GM12878 (cell line): ENCODE measurements around the gene TRPM5. TPM values are rescaled to one million over a fixed set of nuclear protein-coding genes. Genes with fewer than 3 reads are reported as not detected.

Experiments used
- ATAC-seq: fragments of 200-7000 bp; cut with Tn5 transposase; 3 replicates; pipeline ENCODE4 v1.9.1; 2020; ENCODE audit warnings: mild to moderate bottlenecking, moderate library complexity
- BruUV-seq: library from RNA; stranded (reverse); fragments of 400-500 nt; replicated peaks from 2 replicates; lab custom pipeline; 2021; lab: Mats Ljungman, UMichigan
- CTCF ChIA-PET: fragments of 300-600 bp; sonication (Branson Sonifier 250); formaldehyde crosslinking; extraction: SDS; loops from one replicate; lab custom pipeline; 2021; ENCODE audit warnings: inconsistent platforms; lab: Yijun Ruan, JAX
- POLR2A ChIA-PET: fragments of 350-600 bp; formaldehyde crosslinking; extraction: SDS; loops from one replicate; lab custom pipeline; 2021; ENCODE audit warnings: inconsistent platforms; lab: Charles Lee
- RAD21 ChIA-PET: fragments of 300-600 bp; sonication (Branson Sonifier 250); formaldehyde crosslinking; loops from one replicate; lab custom pipeline; 2023; ENCODE audit warnings: antibody characterized with exemption; ENCODE audit not compliant: unreplicated experiment; lab: Charles Lee
- SMC1A ChIA-PET: fragments of 300-600 bp; sonication (Branson Sonifier 250); formaldehyde crosslinking; loops from one replicate; lab custom pipeline; 2023; ENCODE audit not compliant: unreplicated experiment, uncharacterized antibody; lab: Charles Lee
- DNase-seq: peaks from one replicate; pipeline ENCODE4 v3.0.0-alpha.2; 2011; ENCODE audit warnings: low read depth, low spot score
- FAIRE-seq: peaks from 3 replicates; lab custom pipeline; 2011; peaks lifted over from hg19 to GRCh38; lab: Jason Lieb, UNC
- H2AFZ ChIP-seq: 2 replicates; pipeline ENCODE4 v1.6.0; 2011; ENCODE audit warnings: low read depth, low read length, control low read depth; ENCODE audit not compliant: control insufficient read depth
- H3K27ac ChIP-seq: 2 replicates; pipeline ENCODE4 v1.5.1; 2011; ENCODE audit warnings: control low read depth; ENCODE audit not compliant: control insufficient read depth, insufficient read depth
- H3K27me3 ChIP-seq, 2 experiments: replicated peaks in 1 of 2; 2 replicates each; pipeline versions ENCODE4 v1.6.0 to v1.6.1; 2011; ENCODE audit warnings: low read length in 1 of 2; ENCODE audit not compliant: control insufficient read depth in 2 of 2, insufficient read depth in 2 of 2
- H3K36me3 ChIP-seq, 2 experiments: 2 replicates each; pipeline ENCODE4 v1.5.1; 2011; ENCODE audit warnings: low read length in 1 of 2; ENCODE audit not compliant: control insufficient read depth in 2 of 2, insufficient read depth in 2 of 2
- H3K4me1 ChIP-seq: 2 replicates; pipeline ENCODE4 v1.6.1; 2011; ENCODE audit warnings: mild to moderate bottlenecking, low read length, moderate library complexity, mixed read lengths; ENCODE audit not compliant: control insufficient read depth, insufficient read depth
- H3K4me2 ChIP-seq: 2 replicates; pipeline ENCODE4 v1.6.0; 2011; ENCODE audit warnings: control low read depth; ENCODE audit not compliant: control insufficient read depth, insufficient read depth
- H3K4me3 ChIP-seq: fragments of 200-600 bp; sonication (generic); 2 replicates; pipeline ENCODE4 v1.5.1; 2016
- H3K79me2 ChIP-seq: 2 replicates; pipeline ENCODE4 v1.6.0; 2011; ENCODE audit warnings: low read length; ENCODE audit not compliant: control insufficient read depth, insufficient read depth
- H3K9ac ChIP-seq: 2 replicates; pipeline ENCODE4 v1.8.0; 2011; ENCODE audit warnings: low read length, control low read depth, mixed read lengths; ENCODE audit not compliant: control insufficient read depth, insufficient read depth
- H3K9me3 ChIP-seq: replicated peaks from 3 replicates; pipeline ENCODE4 v1.5.1; 2011; ENCODE audit warnings: mild to moderate bottlenecking, low read length; ENCODE audit not compliant: control insufficient read depth, insufficient read depth
- H4K20me1 ChIP-seq: 2 replicates; pipeline ENCODE4 v1.6.0; 2011; ENCODE audit not compliant: control insufficient read depth, insufficient read depth
- ASH2L ChIP-seq: fragments of 300-600, 200-600 bp; sonication (generic); IDR thresholded peaks from 2 replicates; pipeline ENCODE4 v1.6.1; 2017; ENCODE audit warnings: low read depth, mild to moderate bottlenecking, borderline replicate concordance
- BHLHE40 ChIP-seq, 2 experiments: fragments of 450-650 bp in 1 of 2; IDR thresholded peaks; 2 replicates each; pipeline ENCODE4 v1.6.1; 2011 to 2017; ENCODE audit warnings: low read depth in 2 of 2, borderline replicate concordance in 1 of 2, improper control_type of control experiment in 1 of 2, low read length in 1 of 2, mild to moderate bottlenecking in 1 of 2
- CREB1 ChIP-seq: IDR thresholded peaks from 2 replicates; pipeline ENCODE4 v1.6.1; 2012; ENCODE audit warnings: low read depth, mild to moderate bottlenecking, inconsistent platforms
- ETV6 ChIP-seq, 2 experiments: fragments of 450-650 bp in 1 of 2; IDR thresholded peaks in 1 of 2; conservative IDR thresholded peaks in 1 of 2; 2 replicates each; pipeline ENCODE4 v1.6.1; 2014; ENCODE audit warnings: antibody characterized with exemption in 1 of 2, borderline replicate concordance in 1 of 2, low read depth in 1 of 2, mild to moderate bottlenecking in 1 of 2, moderate library complexity in 1 of 2
- IKZF2 ChIP-seq, 2 experiments: fragments of 450-650 bp; IDR thresholded peaks; 2 replicates each; pipeline ENCODE4 v1.6.1; 2017; ENCODE audit warnings: mild to moderate bottlenecking in 2 of 2, moderate library complexity in 2 of 2
- IRF5 ChIP-seq: fragments of 450-650 bp; IDR thresholded peaks from 2 replicates; pipeline ENCODE4 v1.6.1; 2017; ENCODE audit warnings: borderline replicate concordance
- POU2F2 ChIP-seq: IDR thresholded peaks from 3 replicates; pipeline ENCODE4 v1.6.1; 2011; ENCODE audit warnings: low read depth, mild to moderate bottlenecking, low read length, borderline replicate concordance
- SIN3A ChIP-seq: IDR thresholded peaks from 2 replicates; pipeline ENCODE4 v1.6.1; 2012; ENCODE audit warnings: low read depth, low read length, improper control_type of control experiment
- SIX5 ChIP-seq: IDR thresholded peaks from 2 replicates; pipeline ENCODE4 v1.6.1; 2011; ENCODE audit warnings: mild to moderate bottlenecking, low read depth, low read length, moderate library complexity; ENCODE audit not compliant: severe bottlenecking
- WGBS: methylation state at CpG from one replicate; pipeline ENCODE4 v1.1.6; 2016; ENCODE audit warnings: low lambda C conversion rate; ENCODE audit not compliant: insufficient replicate concordance, insufficient coverage; ENCODE audit errors: missing lambda C conversion rate; 5-methylcytosine and 5-hydroxymethylcytosine counted together
- in situ Hi-C: fragments of 300-500 bp; cut with MboI; formaldehyde crosslinking; loops from 9 replicates; pipeline ENCODE4 v1.14.3; 2018; ENCODE audit warnings: mixed read lengths
- intact Hi-C: fragments of 100-400 bp; cut with micrococcal nuclease; formaldehyde crosslinking; loops from one replicate; pipeline ENCODE4 v1.14.2; 2022; ENCODE audit not compliant: unreplicated experiment
- polyA plus RNA-seq, 11 experiments: library from polyadenylated mRNA; depleted of rRNA in 4 of 11; unstranded in 6 of 11; stranded (reverse) in 5 of 11; fragments of >200 nt; fragmentation: Nextera tagmentation in 4 of 11; fragmentation: Illumina TruSeq in 1 of 11; extraction: Ambion mirVana in 4 of 11; extraction: Trizol in 1 of 11; gene quantifications; 1 replicate in 1 of 11; 2 replicates in 10 of 11; pipeline versions ENCODE4 v1.2.1 to v1.2.3, GENCODE V29; 2011 to 2016; ENCODE audit warnings: inconsistent platforms in 2 of 11, missing spikeins in 2 of 11, low read depth in 1 of 11
- total RNA-seq, 4 experiments: library from RNA; depleted of rRNA in 3 of 4; stranded (reverse); fragments of >200 nt in 3 of 4; fragmentation: Illumina TruSeq in 1 of 4; extraction: Trizol in 1 of 4; gene quantifications; 2 replicates each; pipeline versions ENCODE4 v1.2.1 to v1.2.3, GENCODE V29; 2013 to 2021
- TF ChIP-seq, protein P1 (sequence below): fragments of 450-650 bp; IDR thresholded peaks from 2 replicates; pipeline ENCODE4 v1.6.1; 2016; ENCODE audit warnings: mild to moderate bottlenecking

TRPM5 gene
- total and polyA plus RNA-seq, 10 of the 15 experiments (the other 5 are each of a cell fraction or from before 2014, with no cell fraction given), result not detected

DNA sequence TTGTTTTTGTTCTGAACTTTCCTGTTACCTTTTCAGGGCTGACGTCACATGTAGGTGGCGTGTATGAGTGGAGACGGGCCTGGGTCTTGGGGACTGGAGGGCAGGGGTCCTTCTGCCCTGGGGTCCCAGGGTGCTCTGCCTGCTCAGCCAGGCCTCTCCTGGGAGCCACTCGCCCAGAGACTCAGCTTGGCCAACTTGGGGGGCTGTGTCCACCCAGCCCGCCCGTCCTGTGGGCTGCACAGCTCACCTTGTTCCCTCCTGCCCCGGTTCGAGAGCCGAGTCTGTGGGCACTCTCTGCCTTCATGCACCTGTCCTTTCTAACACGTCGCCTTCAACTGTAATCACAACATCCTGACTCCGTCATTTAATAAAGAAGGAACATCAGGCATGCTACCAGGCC lies 47.3 kb downstream of the TRPM5 start:
- peaks cover 23% of the 10 kb centered on the region for H3K79me2 ChIP-seq
- POLR2A ChIA-PET, result no interaction called here
- H3K36me3 ChIP-seq, result peaks cover 0 to 40% of the 10 kb centered on the region in 2 experiments; a peak in 3 of 4 replicates
- no peak overlapping the region for H2AFZ ChIP-seq
- FAIRE-seq, result no peak
- BruUV-seq, result no TSS peak
- no peaks in the 10 kb centered on the region; the same call in 1 of the 2 replicates for H4K20me1 ChIP-seq
- peaks cover 27% of the 10 kb centered on the region for H3K4me1 ChIP-seq
- H3K9ac ChIP-seq, result no peak overlapping the region
- no peaks in the 10 kb centered on the region for H3K9me3 ChIP-seq
- no peak for ATAC-seq
- H3K4me3 ChIP-seq, result no peak overlapping the region
- H3K4me2 ChIP-seq, result no peak overlapping the region
- no peak for DNase-seq
- SMC1A ChIA-PET, result no interaction called here
- in situ Hi-C loops, result loop anchor here (25.0 kb wide), 1 partner anchor 1585 kb away; the partner anchor contains the start of genes PIDD1, PNPLA2 and RPLP2
- TF ChIP-seq BHLHE40 (IDR thresholded peaks at IDR 0.05; ENCODE audit: borderline replicate concordance in 1 of 2, low read depth in 2 of 2, low read length in 1 of 2) (no peak), IKZF2 (IDR thresholded peaks at IDR 0.05) (no peak), SIN3A (no peak), SIX5 (no peak), ETV6 (conservative IDR thresholded peaks at IDR 0.05 in 1 of 2, IDR thresholded peaks at IDR 0.05 in 1 of 2; ENCODE audit: borderline replicate concordance in 1 of 2, low read depth in 1 of 2) (no peak), ASH2L (no peak), CREB1 (no peak), POU2F2 (no peak), IRF5 (no peak)
- TF ChIP-seq, protein P1, sequence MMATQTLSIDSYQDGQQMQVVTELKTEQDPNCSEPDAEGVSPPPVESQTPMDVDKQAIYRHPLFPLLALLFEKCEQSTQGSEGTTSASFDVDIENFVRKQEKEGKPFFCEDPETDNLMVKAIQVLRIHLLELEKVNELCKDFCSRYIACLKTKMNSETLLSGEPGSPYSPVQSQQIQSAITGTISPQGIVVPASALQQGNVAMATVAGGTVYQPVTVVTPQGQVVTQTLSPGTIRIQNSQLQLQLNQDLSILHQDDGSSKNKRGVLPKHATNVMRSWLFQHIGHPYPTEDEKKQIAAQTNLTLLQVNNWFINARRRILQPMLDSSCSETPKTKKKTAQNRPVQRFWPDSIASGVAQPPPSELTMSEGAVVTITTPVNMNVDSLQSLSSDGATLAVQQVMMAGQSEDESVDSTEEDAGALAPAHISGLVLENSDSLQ, result no peak
- no peak overlapping the region for H3K27ac ChIP-seq
- no peaks in the 10 kb centered on the region for H3K27me3 ChIP-seq
- RAD21 ChIA-PET, result no interaction called here
- CTCF ChIA-PET, result no interaction called here
- WGBS, result 89% methylated on average over 12 of the region's 12 CpGs
- intact Hi-C loops, result no loop called here
